ENCODE results near the gene SORCS2. TPM values are rescaled to one million over a fixed set of nuclear protein-coding genes. Genes with fewer than 3 reads are reported as not detected.

SORCS2 gene
- total and polyA plus RNA-seq, 2 of the 8 experiments (the other 6 are each of a cell fraction or from before 2014, with no cell fraction given), result 0.36 to 1.8 TPM

GRCh38 chr4:7701866-7702649, 509.7 kb downstream of the SORCS2 start (continued):
- TF ChIP-seq ATF2 (IDR thresholded peaks at IDR 0.05; ENCODE audit: low read length) (no peak), KDM5A (IDR thresholded peaks at IDR 0.05; ENCODE audit: low read length) (no peak), SP4 (IDR thresholded peaks at IDR 0.05; ENCODE audit: low read length) (no peak), MAFK (IDR thresholded peaks at IDR 0.05; ENCODE audit: low read depth, low read length) (no peak), RFX5 (IDR thresholded peaks at IDR 0.05; ENCODE audit: borderline replicate concordance, low read depth, low read length) (no peak)
